SK-N-MC (cell line): ENCODE measurements around the gene MYO5B.

Experiments
- EZH2 ChIP-seq: fragments of 200-600 bp; sonication (generic); IDR thresholded peaks from one replicate; pipeline ENCODE4 v1.6.1; 2017; ENCODE audit warnings: antibody characterized with exemption
- FOXP2 ChIP-seq: optimal IDR thresholded peaks from 2 replicates; pipeline ENCODE3; 2011; ENCODE audit warnings: mild to moderate bottlenecking, moderate library complexity; ENCODE audit not compliant: insufficient read depth; ENCODE audit errors: extremely low read length, control extremely low read depth
- POLR2AphosphoS5 ChIP-seq: IDR thresholded peaks from 2 replicates; pipeline ENCODE4 v1.6.1; 2012; ENCODE audit warnings: mild to moderate bottlenecking, low read depth, low read length, borderline replicate concordance

DNA sequence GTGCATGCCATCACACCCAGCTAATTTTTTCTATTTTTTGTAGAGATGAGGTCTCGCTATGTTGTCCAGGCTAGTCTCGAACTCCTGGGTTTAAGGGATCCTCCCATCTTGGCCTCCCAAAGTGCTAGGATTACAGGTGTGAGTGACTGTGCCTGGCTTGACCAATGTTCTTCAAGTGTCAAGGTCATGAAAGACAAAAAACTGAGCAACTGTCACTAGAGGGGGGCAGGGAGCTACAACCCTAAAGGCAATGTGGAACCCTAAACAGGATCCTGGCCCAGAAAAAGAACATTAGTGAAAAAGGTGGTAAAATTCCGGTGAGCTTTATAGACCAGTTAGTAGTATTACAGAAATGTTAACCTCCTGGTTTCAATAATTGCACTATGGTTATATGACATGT is 7.3 kb downstream of the MYO5B start:
- TF ChIP-seq EZH2 (no peak), POLR2AphosphoS5 (no peak), FOXP2 (no peak)
